Left ventricle myocardium superior (tissue), 1 donor: ENCODE measurements around the gene EIF4E1B. TPM values are rescaled to one million over a fixed set of nuclear protein-coding genes. Genes with fewer than 3 reads are reported as not detected.
A peak's percentile ranks its signal among the peaks of the same experiment; 100 is the strongest.

ENCODE experiments used
- ATAC-seq: fragments of 200-7000 bp; cut with Tn5 transposase; one replicate; pipeline ENCODE4 v1.9.1; 2020; ENCODE audit warnings: mild to moderate bottlenecking, moderate library complexity
- DNase-seq: peaks from one replicate; pipeline ENCODE4 v3.0.0-alpha.2; 2020
- intact Hi-C: fragments of 100-400 bp; cut with micrococcal nuclease; formaldehyde crosslinking; loops from one replicate; pipeline ENCODE4 v1.11.0; 2022
- total RNA-seq: library from RNA; stranded (reverse); fragmentation: NEBNext Ultra II Directional; extraction: Animal tissue kit (Norgen Biotek cat#: 25700); gene quantifications from one replicate; pipeline ENCODE4 v1.2.1, GENCODE V29; 2021
- donor health status: DM: no; HTN: yes; CAD: no; lungs with severe emphysema.

EIF4E1B gene
- total RNA-seq, 1 donor from 2014 or later, result not detected

GRCh38 chr5:176601901-176602482 lies 28.5 kb upstream of the EIF4E1B start:
- DNase-seq (no peak), ATAC-seq (no peak)
- intact Hi-C loops, result no loop called here

GRCh38 chr5:176603091-176603490 lies 27.4 kb upstream of the EIF4E1B start:
- ATAC-seq (no peak), DNase-seq (no peak)
- intact Hi-C loops, result no loop called here

GRCh38 chr5:176606032-176606431 lies 24.4 kb upstream of the EIF4E1B start:
- intact Hi-C loops, result no loop called here
- no peak for DNase-seq
- ATAC-seq, result no peak

GRCh38 chr5:176606875-176607274 lies 23.6 kb upstream of the EIF4E1B start:
- DNase-seq (no peak), ATAC-seq (no peak)
- intact Hi-C loops, result no loop called here

- DNase-seq (no peak), ATAC-seq (no peak)
- intact Hi-C loops, result no loop called here
These were observed 22.3 kb upstream of the EIF4E1B start for GRCh38 chr5:176608142-176608705.

- ATAC-seq (no peak), DNase-seq (no peak)
- intact Hi-C loops, result no loop called here
These were observed 21.3 kb upstream of the EIF4E1B start for GRCh38 chr5:176608937-176609723.

GRCh38 chr5:176609724-176610434 lies 20.6 kb upstream of the EIF4E1B start, which contains the start of gene GPRIN1:
Gene GPRIN1, minus strand, starts transcription at chr5:176610156. Its CDS starts 10,322 bp downstream, at chr5:176599834.
- ATAC-seq (peak; percentile 91), DNase-seq (peak; percentile 72)
- intact Hi-C loops, result no loop called here

- DNase-seq, result no peak
- intact Hi-C loops, result no loop called here
- no peak for ATAC-seq
These were observed 20.1 kb upstream of the EIF4E1B start for GRCh38 chr5:176610435-176610773.

- intact Hi-C loops, result no loop called here
- DNase-seq, result peak; percentile 85
- no peak for ATAC-seq
These were observed 19.0 kb upstream of the EIF4E1B start for GRCh38 chr5:176611435-176611834.

- intact Hi-C loops, result no loop called here
- ATAC-seq, result no peak
- DNase-seq, result no peak
These were observed 18.5 kb upstream of the EIF4E1B start for GRCh38 chr5:176612008-176612407.

- no peak for ATAC-seq
- no peak for DNase-seq
- intact Hi-C loops, result no loop called here
These were observed 17.6 kb upstream of the EIF4E1B start for GRCh38 chr5:176612855-176613254.

GRCh38 chr5:176614805-176615478 lies 15.5 kb upstream of the EIF4E1B start:
- DNase-seq (no peak), ATAC-seq (no peak)
- intact Hi-C loops, result no loop called here

- DNase-seq, result no peak
- ATAC-seq, result no peak
- intact Hi-C loops, result no loop called here
These were observed 14.0 kb upstream of the EIF4E1B start for GRCh38 chr5:176616511-176616910.

GRCh38 chr5:176618783-176619182 lies 11.7 kb upstream of the EIF4E1B start:
- no peak for DNase-seq

GRCh38 chr5:176619203-176619568 lies 11.3 kb upstream of the EIF4E1B start:
- intact Hi-C loops, result no loop called here
- ATAC-seq, result peak; percentile 71
- peak; percentile 68 for DNase-seq

More at GRCh38 chr5:176618783-176619182, 11.7 kb upstream of the EIF4E1B start:
- intact Hi-C loops, result no loop called here
- ATAC-seq, result no peak

- DNase-seq (no peak), ATAC-seq (no peak)
- intact Hi-C loops, result no loop called here
These were observed 10.7 kb upstream of the EIF4E1B start for GRCh38 chr5:176619569-176620332.

GRCh38 chr5:176620333-176620981 lies 10.0 kb upstream of the EIF4E1B start:
- no peak for DNase-seq
- intact Hi-C loops, result no loop called here
- ATAC-seq, result peak; percentile 18

- intact Hi-C loops, result no loop called here
- ATAC-seq, result peak; percentile 57
- DNase-seq, result no peak
These were observed 8.8 kb upstream of the EIF4E1B start for GRCh38 chr5:176621661-176622079.
